HK-2 (cell line): ENCODE results near the gene MBTPS1.

ENCODE experiments used
- DNase-seq: peaks from one replicate; pipeline ENCODE4 v3.0.0-alpha.2; 2018; ENCODE audit not compliant: unreplicated experiment

MBTPS1 gene

DNA sequence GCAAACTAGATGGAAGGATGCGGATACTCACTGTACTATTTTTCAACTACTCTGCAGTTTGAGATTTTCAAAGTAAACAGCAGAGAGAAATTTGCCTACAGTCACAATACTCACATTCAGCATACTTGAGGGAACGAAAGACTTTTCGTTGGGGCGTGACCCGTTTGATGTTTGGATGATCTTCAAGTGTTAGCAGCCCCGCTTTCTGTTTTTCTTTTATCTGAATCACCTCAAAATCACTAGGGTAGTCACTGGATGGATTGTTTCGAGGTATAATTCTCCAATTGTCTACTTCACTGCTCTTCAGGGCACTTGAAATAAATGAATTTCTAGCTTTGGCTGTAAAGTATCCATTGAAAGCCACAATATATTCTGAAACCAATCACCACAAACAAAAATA is 17.8 kb downstream of the MBTPS1 start:
- DNase-seq, result no peak

DNA sequence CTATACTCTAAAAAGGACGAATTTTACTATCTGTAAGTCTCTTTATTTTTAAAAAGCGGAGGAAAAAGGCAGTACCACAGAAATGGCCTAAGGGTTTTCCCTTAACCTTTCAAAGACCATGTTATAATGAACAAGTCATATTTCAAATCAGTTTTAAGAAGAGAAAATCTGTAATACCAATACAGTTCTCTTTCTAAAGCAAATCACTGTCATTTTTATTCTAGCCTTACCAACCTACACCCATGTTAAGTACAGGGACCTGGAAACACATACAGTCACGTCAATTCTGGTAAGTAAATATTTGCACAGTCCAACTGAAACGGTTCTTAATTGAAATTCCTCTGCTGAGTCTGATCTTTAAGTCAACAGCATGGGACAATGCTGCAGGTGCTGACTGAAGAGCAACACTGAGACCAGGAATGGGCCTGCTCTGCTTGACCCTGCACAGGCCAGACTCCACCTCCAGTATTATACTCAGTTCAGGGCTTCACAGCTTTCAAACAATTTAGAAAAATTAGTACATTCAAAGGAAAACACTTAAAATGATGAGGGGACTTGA is 20.2 kb downstream of the MBTPS1 start:
- DNase-seq, result no peak

DNA sequence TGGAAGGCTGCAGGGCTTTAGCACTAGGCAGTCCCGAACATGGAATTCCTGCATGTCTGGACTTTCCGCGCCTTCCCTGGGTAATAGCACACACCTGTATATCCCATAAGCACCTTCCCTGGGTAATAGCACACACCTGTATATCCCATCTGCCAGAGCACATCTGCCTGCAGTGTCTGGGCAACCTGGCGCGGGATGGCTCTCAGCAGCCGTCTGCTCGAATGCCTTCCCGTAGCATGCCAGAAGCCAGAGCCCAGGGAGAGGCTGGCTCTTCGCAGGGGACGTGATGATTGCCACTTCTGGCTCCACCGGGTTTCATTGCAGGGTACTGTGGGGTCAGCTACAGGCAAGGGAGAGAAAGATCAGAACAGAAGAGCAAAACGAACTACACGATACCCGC is 21.3 kb downstream of the MBTPS1 start:
- DNase-seq, result no peak

DNA sequence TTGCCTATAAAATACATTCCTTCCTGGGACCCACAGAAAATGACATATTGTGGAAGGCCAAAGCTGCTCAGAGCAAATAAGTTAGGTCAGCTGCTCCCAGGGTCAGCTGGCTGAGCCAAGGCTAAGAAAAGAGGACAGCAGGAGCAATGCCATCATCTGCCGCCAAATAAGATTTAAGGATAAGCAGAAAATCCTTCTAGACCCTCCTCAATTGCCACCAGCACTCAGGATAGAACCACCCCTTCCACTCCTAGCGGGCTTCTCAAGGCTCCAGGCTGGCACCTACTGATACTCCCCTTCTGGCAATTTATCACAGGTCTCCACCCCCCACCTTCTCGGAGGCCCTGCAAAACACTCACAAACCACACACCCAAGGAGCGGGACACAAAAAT is 22.9 kb downstream of the MBTPS1 start:
- no peak for DNase-seq

DNA sequence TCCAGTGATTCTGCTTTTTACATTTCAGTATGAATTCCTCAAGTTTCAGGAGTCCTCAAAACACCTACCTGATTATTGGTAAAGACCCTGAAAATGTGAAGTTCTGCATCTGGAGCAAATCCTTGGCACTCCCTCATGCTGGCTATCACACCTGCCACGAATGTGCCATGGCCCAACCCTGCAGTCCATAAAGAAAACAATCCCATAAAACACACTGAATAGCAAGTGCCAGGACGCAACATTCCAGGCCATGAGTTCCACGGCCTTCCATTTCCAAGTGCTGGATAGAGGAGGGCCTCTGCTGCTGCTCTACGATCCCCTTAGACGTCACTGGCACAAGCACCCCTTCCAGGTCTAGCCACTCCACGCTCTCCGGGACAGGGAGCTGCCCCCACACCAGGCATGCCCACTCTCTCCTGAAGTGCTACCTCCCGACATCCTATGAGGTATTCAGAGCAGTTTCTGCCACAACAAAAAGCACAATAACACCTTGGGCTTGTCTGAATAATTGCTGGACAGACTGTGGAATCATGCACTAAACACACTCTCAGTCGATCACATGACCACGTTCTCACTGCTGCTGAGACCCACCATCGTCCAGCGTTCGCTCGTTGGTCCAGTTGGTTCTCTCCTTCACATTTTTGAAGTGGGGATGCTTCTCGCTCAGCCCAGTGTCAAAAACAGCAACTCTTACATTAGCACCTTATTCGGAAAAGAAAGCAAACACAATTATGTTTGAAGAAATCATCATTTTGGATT is 23.4 kb downstream of the MBTPS1 start:
- no peak for DNase-seq

DNA sequence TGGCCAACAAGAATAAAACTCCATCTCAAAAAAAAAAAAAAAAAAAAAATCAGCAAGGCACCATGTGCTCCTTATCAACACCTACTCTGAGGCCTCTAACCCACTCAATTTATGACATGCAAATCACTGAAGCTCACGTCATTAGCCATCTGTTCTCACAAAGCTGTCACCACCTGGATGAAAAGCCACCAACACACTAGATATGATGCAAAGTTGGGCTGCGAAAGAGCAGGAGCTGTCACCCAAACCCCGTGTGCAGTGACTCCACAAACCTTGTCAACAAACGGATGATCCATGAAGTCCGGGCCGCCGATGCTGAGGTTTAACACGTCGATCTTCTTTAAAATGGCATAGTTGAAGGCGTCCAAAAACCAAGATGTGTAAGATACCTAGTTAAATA is 25.3 kb downstream of the MBTPS1 start:
- no peak for DNase-seq

DNA sequence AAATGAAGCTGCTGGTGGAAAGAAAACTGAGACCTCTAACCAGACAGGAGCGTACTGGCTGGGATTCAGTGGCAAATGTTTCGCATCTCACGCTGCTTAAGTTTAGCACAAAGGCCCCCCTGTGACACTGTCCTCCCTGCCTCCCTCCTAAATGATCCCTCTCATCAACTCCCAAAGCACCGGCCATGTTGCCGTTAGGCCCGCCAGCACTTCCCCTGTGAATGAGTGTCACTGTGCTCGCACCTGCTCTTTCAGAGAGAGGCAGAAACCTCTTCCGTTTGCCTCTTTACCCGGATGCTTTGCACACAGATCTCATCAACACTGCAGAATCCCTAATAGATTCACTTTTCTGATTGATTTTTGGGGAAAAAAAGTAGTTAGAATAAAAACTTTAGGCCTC is 26.5 kb downstream of the MBTPS1 start:
- no peak for DNase-seq

DNA sequence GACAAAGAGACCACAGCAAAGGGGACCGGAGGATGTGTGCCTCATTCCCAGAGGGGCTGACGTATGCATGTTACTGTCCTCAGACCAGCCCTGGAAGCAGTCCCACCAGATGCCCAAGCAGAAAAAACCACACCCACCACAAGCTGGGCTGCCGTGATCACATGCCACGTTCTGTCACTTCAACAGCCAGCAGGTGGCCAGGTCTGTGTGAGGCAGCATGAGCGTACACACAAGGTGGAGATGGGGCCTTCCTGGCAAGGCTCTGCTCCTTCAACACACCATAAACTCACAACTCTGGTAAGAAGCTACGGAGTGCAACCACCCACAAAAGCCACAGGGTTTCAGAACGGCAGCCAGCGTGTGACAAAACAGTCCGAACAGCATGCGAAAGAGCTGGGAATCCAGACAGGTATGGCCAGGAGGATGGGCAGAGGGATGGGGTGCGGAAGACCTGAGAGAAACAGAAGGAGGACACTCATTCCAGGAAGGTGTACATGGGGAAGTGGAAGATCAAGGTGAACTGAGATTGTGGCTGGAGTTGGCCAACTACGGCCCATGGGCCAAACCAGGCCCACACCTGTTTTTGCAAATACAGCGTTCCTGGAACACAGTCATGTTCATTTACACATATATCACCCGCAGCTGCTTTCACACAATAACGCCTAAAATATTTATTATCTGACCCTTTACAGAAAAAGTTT is 27.9 kb downstream of the MBTPS1 start:
- DNase-seq, result peak; percentile 11

DNA sequence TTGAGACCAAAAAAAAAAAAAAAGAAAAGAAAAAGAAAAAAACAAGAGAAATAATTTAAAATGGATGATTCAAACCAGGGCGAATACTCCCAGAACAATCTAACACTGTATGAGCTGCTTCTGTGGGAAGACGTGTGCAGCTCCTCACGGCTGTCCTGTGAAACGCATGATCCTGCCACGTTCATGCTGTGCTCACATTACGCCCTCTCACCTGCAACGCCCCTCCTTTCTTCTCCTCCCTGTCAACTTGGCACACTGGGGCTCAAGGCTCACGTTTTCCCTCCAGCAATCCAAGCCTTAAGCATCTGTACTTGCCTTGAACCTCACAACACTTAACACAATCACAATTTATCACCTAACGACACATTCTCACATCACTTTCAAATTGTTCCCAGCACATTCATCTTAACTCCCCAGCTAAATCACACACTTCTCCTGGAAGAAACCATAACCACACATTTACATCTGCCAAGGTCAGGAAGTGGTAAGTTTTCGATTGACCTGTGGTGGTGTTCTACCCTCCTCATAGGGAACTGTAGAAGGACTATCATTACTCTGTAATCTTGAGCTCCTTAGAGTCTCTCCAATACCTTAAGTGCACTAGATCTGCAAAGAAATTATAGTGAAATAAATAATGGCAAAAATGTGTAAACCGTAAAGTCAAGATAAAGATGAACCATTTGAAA is 29.1 kb downstream of the MBTPS1 start:
- no peak for DNase-seq

DNA sequence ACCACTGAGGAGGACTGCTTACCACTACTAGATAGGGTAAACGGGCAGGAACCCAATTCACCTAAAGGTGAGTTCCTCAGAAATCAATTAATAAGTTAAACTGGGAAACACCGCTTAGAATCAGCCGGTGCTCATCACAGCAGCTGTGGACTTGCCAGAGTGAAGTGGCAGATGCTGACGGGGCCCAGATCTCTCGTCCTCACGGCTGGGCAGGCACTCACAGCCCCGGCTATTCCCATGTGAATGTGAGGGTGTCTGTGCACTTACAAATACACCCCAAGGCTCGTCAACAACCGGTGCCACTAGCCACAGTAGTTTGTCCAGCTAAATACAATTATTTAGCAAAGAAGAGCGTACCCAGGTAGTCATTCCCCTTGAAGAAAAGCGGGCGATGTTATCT is 29.7 kb downstream of the MBTPS1 start:
- DNase-seq, result no peak

DNA sequence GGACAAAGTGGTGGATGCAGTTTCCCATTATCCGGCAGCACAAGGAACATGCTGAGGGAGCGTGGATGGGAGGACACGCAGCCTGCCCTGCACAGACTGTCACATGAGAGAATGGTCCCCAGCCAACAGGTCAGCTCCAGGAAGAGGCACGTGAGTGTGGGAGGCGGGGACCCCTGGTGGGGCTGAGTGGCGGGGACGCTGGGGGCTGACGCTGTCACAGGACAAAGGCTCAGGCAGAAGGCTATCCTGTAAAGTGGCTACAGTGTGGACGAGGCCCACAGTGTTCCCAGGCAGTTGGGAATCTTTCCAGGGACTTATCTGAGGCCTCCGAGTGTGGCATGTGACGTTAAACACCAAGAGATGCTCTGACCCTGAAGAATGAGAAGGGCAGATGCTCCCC is 30.4 kb downstream of the MBTPS1 start:
- no peak for DNase-seq

DNA sequence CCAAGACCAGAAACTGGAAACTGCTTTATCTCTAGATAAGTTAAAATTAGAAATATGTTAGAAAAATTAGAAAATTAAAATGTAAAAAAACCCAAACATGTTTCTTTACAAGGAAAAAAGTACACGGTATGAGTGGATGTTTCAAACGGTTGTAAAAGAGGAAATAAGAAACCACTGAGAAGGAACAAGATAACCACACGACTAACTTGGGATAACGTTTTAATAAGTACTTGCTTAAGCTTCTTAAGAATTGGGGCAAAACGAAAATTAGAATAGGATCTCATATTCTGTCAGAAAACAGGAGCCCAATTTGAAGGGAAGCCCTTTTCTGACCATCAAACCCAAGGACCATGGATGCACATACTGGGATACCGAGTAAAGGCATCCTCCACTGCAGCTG is 31.0 kb downstream of the MBTPS1 start:
- DNase-seq, result no peak

DNA sequence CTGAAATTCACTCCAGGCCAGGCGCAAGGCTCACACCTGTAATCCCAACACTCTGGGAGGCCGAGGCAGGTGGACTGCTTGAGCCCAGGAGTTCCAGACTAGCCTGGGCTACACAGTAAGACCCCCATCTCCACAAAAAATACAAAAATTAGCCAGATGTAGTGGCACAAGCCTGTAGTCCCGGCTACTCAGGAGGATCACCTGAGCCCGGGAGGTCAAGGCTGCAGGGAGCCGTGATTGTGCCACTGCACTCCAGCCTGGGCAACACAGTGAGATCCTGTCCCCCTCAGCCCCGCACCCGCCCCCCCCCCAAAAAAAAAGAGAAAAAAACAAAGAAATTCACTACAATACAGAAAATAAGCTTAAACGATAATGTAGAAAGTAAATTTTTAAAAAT is 31.5 kb downstream of the MBTPS1 start:
- no peak for DNase-seq

DNA sequence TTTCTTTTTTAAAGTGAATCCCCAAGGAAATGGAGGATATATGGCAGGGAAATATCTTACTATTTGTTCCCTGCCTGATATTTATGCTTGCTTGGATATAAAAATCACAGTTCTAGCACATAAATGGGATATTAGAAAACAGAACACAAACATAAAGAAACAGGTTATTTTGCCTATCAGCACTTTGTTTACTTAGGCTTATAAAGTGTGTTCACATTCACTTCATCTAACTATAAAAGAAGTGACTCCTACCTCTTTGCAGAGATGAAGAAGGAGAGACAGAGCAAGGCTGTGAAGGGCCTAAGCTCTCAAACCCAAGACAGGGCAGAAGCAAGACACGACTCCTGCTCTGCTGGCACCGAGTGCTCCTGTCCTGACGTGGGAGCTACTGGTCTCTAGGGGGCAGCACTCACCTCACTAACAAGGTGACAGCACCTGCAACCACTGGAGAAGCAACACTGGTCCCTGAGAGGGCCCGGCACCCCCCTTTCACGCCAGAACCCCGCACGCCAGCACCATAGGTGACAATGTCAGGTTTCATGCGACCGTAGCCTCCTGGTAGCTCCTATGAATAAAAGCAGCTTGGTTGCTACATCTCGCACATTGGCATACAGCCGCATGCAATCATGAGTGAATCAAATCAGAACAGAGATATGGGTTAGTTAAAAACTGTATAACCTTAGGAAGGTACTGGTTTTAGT is 32.0 kb downstream of the MBTPS1 start:
- peak; percentile 58 for DNase-seq

DNA sequence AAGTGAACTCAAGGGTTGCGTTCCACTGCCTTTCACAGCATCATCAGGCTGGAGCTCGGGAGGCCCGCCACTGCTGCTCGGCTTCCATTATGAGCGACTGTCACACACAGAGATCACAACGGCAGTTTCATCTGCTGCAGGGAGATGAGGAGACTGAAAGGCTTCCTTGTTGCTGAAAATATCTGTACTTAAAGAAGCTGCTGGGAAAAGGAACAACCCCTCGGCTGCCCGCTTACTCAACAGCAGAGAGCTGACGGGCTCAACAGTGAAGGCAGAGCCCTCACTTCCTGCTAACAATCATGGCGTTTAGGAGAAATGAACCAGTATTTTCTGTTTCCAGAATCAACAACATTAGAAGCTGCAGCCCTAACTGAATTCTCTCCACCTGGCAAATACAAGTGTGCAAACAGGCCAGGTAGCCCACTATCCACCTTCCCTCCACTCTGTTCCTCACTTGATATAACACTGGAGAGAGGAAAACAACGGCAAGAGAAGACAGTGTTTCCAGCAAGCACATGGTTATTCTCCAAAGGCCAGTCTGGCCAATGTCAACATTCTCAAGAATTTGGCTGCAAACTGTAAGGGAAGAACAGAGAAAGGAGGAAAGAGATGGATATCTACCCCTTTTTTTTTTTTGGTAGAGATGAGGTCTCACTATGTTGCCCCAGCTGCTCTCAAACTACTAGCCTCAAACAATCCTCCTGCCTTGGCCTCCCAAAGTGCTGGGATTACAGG is 33.7 kb downstream of the MBTPS1 start:
- no peak for DNase-seq

DNA sequence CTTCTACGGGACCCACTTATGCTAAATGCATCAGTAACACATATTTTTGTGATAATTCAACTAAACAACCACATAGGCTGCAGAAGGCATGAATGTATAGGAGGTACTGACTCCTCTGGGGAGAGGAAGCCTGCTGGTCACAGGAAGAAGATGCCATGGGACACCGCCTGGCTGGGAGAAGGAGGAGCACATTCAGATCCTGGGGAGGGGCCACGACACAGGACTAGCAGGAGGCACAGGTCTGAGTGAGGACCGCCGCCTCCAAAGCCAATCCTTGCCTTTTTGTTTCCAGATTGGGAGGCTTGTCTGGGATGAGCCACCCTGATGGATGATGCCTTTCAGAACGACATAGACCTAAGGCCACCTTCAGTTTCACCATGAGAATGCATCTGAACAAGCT is 34.6 kb downstream of the MBTPS1 start:
- no peak for DNase-seq

DNA sequence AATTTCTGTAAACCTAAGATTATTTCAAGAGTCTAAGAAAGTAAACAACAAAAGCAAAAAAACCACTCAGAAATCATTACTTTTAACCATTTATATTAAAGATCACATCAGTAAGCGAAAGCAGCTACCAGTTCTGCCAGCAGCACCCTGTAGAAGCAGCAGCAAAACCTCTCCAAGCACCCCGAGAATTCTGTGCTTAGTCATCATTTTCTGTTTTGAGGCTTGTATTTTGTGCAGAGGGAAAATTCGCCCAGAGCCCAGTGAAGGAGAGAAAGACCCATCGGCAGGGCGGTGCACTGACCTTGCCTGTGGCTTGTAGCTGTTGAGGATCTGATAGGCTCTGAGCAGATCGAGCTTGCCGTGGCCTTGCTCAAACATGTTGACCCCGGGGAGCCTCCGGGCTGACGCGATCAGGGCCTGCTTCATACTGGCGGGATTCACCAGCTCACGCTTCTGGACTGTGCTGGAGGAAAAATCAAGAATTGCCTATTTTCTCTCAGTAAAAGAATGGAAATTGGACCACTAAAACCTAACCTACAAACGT is 35.2 kb downstream of the MBTPS1 start:
- no peak for DNase-seq

DNA sequence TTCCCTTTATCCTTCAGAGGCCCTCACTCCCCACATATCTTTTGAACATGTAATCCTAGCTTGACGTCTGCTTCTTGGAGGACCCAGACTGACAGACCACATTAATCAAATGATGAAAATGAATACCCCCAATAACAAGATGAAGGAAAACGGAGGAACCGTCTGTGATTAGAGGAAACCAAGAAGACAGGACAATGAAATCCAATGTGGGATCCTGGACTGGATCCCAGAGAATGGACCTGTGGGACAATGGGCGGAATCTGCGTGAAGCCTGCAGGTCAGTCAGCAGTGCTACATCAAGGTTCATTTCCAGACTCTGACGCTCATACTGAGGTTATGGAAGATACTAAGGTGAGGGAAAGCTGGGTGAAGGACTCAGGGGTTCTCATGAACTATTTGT is 35.9 kb downstream of the MBTPS1 start:
- no peak for DNase-seq

DNA sequence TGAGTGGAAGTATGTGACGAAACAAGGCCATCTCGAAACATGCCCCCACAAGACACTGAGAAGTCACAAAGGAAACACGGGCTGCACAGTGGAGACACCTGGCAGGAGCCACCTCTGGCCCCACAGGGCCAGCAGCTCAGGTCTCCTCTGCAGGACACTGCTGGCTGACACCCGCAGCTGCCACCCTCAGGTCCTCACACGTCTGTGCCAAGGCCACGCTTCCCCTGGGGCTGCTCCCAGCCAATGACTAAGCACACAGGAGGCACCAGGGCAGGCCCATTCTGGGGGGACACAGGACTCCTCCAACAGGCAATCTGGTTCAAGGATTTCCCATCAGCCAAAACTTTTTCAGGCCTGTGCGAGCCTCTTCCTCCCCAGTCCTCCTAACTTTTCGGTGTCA is 36.4 kb downstream of the MBTPS1 start:
- DNase-seq, result no peak

DNA sequence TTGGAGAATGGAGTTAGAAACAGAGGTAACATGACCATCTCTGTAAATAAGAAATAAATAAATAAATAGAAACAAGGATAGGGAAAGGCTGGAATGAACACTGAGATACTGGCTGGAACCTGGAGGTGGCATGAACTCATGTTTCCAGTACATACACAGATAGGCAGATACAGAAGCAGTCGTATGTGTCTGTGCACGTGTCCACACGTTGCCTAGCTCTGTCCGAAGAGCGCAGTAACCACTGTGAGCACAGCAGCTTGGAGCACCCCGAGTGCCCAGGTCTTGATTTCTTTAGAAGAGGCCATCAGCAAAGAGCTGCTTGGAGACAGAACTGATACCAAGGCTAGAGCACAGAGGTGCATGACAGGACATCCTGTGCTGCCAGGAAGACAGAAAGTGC is 37.1 kb downstream of the MBTPS1 start:
- DNase-seq, result no peak

DNA sequence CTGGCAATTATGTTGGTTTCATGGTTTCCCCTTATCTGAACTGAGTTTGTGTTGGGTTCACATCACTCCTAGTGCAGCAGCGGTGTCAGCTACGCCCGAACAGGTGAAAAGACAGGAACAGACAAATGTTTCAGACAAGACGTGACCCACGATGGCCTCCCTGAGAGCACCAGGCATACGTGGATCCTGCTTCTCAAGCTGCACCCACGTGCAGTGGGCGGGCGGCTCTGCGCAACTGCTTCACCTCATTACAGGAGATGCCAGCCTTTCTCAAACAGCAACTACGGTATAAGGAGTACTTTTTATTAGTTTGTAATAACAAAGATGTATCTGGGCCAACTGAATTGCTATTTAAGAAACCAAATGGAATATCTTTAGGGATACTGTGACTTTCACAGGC is 41.4 kb downstream of the MBTPS1 start:
- DNase-seq, result no peak
